ENCODE data around the gene ZIC5.

Gene ZIC5

DNA sequence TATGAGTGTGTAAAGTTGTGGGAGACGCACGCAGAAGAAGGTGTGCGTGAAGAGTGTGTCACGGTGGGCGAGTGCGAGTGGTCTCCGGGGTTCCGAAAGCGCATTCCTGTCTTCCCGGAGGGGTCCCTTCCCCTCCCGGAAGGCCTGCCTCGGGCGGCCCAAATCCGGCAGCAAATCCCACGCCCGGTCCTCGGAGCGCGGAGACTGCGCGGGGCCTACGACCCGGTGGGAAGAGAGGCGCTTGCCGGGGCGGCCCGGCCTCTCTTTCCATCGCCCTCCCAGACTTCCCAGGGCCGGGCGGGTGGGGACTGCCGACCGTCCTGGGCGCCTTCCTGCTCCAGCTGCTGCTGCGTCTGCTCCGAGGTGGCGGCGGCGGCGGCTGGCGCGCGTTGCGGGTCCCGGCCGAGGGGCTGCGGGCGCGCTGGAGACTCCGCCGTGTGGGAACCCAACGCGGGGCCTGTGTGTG is 2.1 kb downstream of the ZIC5 start:
- peaks cover 52 to 79% (median 68%) of the 10 kb centered on the region in 5 donors for H3K27me3 ChIP-seq (ENCODE audit: control insufficient read depth in 5 of 5, insufficient read depth in 4 of 5, low read length in 5 of 5)
- no peak overlapping the region for H3K27ac ChIP-seq (ENCODE audit: low read depth, low read length)
- H3K36me3 ChIP-seq (ENCODE audit: control insufficient read depth in 5 of 5, insufficient read depth in 5 of 5, low read length in 5 of 5): no peaks in the 10 kb centered on the region
- H3K4me3 ChIP-seq (ENCODE audit: low read depth in 1 of 5, low read length in 5 of 5): peak overlapping the region in 3 of 5 donors; percentile 22 to 56 (median 29)
- H3K4me1 ChIP-seq (ENCODE audit: control insufficient read depth in 5 of 5, insufficient read depth in 5 of 5, low read length in 5 of 5): peaks cover 1 to 35% (median 27%) of the 10 kb centered on the region in 5 donors
- no peak overlapping the region for H3K9ac ChIP-seq (ENCODE audit: low read length in 5 of 5)
- no peaks in the 10 kb centered on the region for H3K9me3 ChIP-seq (ENCODE audit: control insufficient read depth in 5 of 5, low read length in 5 of 5)

GRCh38 chr13:99968521-99969452 is 2.8 kb downstream of the ZIC5 start:
- Histone ChIP-seq H3K4me1 (ENCODE audit: control insufficient read depth in 5 of 5, insufficient read depth in 5 of 5, low read length in 5 of 5) (peaks cover 1 to 35% (median 27%) of the 10 kb centered on the region in 5 donors), H3K9ac (ENCODE audit: low read length in 5 of 5) (peak overlapping the region in 1 of 5 donors; percentile 41), H3K27me3 (ENCODE audit: control insufficient read depth in 5 of 5, insufficient read depth in 4 of 5, low read length in 5 of 5) (peaks cover 49 to 79% (median 64%) of the 10 kb centered on the region in 5 donors), H3K9me3 (ENCODE audit: control insufficient read depth in 5 of 5, low read length in 5 of 5) (no peaks in the 10 kb centered on the region), H3K36me3 (ENCODE audit: control insufficient read depth in 5 of 5, insufficient read depth in 5 of 5, low read length in 5 of 5) (no peaks in the 10 kb centered on the region), H3K4me3 (ENCODE audit: low read depth in 1 of 5, low read length in 5 of 5) (peak overlapping the region in 4 of 5 donors; percentile 22 to 54 (median 32)), H3K27ac (ENCODE audit: low read depth, low read length) (no peak overlapping the region)

DNA sequence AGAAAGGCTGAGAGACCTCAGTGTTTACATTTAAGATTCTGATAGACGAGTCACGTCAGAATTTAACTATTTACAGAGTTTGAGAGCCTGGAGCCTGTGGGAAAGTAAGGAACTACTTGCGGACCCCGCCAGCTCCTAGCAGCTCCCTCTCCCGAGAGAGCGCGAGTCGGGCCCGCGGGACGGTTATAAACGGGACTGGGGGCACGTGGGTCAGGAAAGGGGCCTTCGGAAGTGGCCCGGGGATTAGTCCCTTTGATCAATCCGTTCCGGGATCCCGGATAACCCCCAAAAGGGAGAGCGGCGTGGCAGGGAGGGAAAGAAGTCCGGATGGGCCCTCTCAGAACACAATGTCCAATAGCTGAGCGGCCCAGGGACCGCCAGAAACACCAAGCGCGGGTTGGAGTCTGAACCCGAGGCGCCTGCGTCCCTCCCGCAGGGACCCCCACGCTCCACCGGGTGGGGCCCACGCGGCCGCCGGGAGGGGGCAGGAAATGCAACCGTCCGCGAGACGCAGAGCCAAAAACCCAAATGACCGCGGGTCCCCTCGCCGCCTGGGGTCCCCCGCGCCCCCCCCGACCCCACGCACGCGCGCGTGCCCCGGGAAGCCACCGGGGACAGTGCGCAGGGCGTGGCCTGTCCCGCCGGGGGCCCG is 3.6 kb downstream of the ZIC5 start:
- Histone ChIP-seq H3K9ac (ENCODE audit: low read length in 5 of 5) (no peak overlapping the region), H3K27me3 (ENCODE audit: control insufficient read depth in 5 of 5, insufficient read depth in 4 of 5, low read length in 5 of 5) (peaks cover 43 to 72% (median 59%) of the 10 kb centered on the region in 5 donors), H3K4me3 (ENCODE audit: low read depth in 1 of 5, low read length in 5 of 5) (peak overlapping the region in 3 of 5 donors; percentile 29 to 54 (median 34)), H3K4me1 (ENCODE audit: control insufficient read depth in 5 of 5, insufficient read depth in 5 of 5, low read length in 5 of 5) (peaks cover 1 to 35% (median 27%) of the 10 kb centered on the region in 5 donors), H3K27ac (ENCODE audit: low read depth, low read length) (no peak overlapping the region), H3K9me3 (ENCODE audit: control insufficient read depth in 5 of 5, low read length in 5 of 5) (no peaks in the 10 kb centered on the region), H3K36me3 (ENCODE audit: control insufficient read depth in 5 of 5, insufficient read depth in 5 of 5, low read length in 5 of 5) (no peaks in the 10 kb centered on the region)

GRCh38 chr13:99967498-99967868 is 4.1 kb downstream of the ZIC5 start:
- Histone ChIP-seq H3K27me3 (ENCODE audit: control insufficient read depth in 5 of 5, insufficient read depth in 4 of 5, low read length in 5 of 5) (peaks cover 46 to 72% (median 63%) of the 10 kb centered on the region in 5 donors), H3K4me3 (ENCODE audit: low read depth in 1 of 5, low read length in 5 of 5) (no peak overlapping the region), H3K36me3 (ENCODE audit: control insufficient read depth in 5 of 5, insufficient read depth in 5 of 5, low read length in 5 of 5) (no peaks in the 10 kb centered on the region), H3K27ac (ENCODE audit: low read depth, low read length) (no peak overlapping the region), H3K9ac (ENCODE audit: low read length in 5 of 5) (no peak overlapping the region), H3K9me3 (ENCODE audit: control insufficient read depth in 5 of 5, low read length in 5 of 5) (no peaks in the 10 kb centered on the region), H3K4me1 (ENCODE audit: control insufficient read depth in 5 of 5, insufficient read depth in 5 of 5, low read length in 5 of 5) (peaks cover 1 to 35% (median 27%) of the 10 kb centered on the region in 5 donors)

- Histone ChIP-seq H3K9ac (ENCODE audit: low read length in 5 of 5) (no peak overlapping the region), H3K27ac (ENCODE audit: low read depth, low read length) (no peak overlapping the region), H3K4me3 (ENCODE audit: low read depth in 1 of 5, low read length in 5 of 5) (no peak overlapping the region), H3K27me3 (ENCODE audit: control insufficient read depth in 5 of 5, insufficient read depth in 4 of 5, low read length in 5 of 5) (peaks cover 43 to 69% (median 62%) of the 10 kb centered on the region in 5 donors), H3K4me1 (ENCODE audit: control insufficient read depth in 5 of 5, insufficient read depth in 5 of 5, low read length in 5 of 5) (peaks cover 1 to 28% (median 22%) of the 10 kb centered on the region in 5 donors), H3K9me3 (ENCODE audit: control insufficient read depth in 5 of 5, low read length in 5 of 5) (no peaks in the 10 kb centered on the region), H3K36me3 (ENCODE audit: control insufficient read depth in 5 of 5, insufficient read depth in 5 of 5, low read length in 5 of 5) (no peaks in the 10 kb centered on the region)
Measured at GRCh38 chr13:99966064-99966805, 5.3 kb downstream of the ZIC5 start.

DNA sequence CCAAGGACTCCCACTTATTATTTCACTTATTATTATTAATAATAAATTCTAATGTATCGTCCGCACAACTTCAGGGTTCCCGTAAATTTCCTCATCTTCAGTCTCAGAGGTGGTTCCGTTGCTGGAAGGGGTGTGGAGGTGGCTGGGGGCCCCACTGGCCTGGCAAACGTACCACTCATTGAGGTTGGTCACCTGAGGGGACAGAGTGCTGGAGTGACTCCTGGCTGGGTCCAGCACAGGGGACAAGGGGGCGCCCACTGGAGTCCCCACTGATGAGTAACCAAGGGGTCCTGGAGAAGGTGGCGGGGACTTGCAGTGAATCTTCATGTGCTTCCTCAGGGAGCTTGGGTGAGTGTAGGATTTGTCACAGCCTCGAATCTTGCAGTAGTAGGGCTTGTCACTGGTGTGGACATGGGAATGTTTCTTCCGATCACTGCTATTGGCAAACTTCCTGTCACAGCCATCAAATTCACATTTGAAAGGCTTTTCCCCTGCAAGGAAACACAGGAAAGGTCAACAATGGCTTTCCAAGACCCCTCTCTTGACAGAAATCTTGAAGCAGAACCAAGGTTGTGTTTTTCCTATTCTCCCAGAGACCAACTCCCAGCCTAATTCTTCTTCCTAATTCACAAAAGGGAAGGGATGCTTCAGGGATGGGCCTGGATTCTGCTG is 6.1 kb downstream of the ZIC5 start:
- Histone ChIP-seq H3K27me3 (ENCODE audit: control insufficient read depth in 5 of 5, insufficient read depth in 4 of 5, low read length in 5 of 5) (peaks cover 50 to 75% (median 67%) of the 10 kb centered on the region in 5 donors), H3K4me3 (ENCODE audit: low read depth in 1 of 5, low read length in 5 of 5) (no peak overlapping the region)

DNA sequence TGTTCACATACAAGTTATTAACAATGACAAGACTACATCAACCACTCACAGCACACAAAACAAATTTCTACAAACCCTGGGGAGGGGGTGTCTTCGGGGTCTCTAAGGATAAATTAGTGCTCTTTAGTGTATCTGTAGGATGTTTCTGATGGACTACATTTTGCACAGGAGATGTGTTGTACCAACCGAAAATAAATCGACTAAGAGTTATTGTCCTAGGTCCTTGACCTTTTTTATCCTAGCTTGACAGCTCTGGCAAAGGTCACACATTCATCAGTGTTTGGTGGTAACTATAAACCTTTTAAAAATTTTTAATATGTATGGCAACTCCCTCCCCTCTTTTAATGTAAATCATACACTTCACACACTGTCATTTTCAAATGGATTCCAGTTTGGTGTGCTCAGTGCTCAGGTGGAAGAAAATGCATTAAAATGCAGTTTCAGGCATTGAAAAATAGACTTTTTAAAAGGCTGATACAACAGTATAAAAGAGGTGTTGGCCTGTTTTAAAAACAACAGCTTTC is 7.7 kb downstream of the ZIC5 start:
- H3K27ac ChIP-seq (ENCODE audit: low read depth, low read length): no peak overlapping the region
- H3K36me3 ChIP-seq (ENCODE audit: control insufficient read depth in 5 of 5, insufficient read depth in 5 of 5, low read length in 5 of 5): no peaks in the 10 kb centered on the region
- H3K9me3 ChIP-seq (ENCODE audit: control insufficient read depth in 5 of 5, low read length in 5 of 5): no peaks in the 10 kb centered on the region
- H3K27me3 ChIP-seq (ENCODE audit: control insufficient read depth in 5 of 5, insufficient read depth in 4 of 5, low read length in 5 of 5): peaks cover 54 to 78% (median 69%) of the 10 kb centered on the region in 5 donors
- no peak overlapping the region for H3K9ac ChIP-seq (ENCODE audit: low read length in 5 of 5)
- no peak overlapping the region for H3K4me3 ChIP-seq (ENCODE audit: low read depth in 1 of 5, low read length in 5 of 5)
- peaks cover 0 to 22% (median 17%) of the 10 kb centered on the region in 5 donors for H3K4me1 ChIP-seq (ENCODE audit: control insufficient read depth in 5 of 5, insufficient read depth in 5 of 5, low read length in 5 of 5)

More for the DNA sequence above, 6.1 kb downstream of the ZIC5 start:
- H3K9me3 ChIP-seq (ENCODE audit: control insufficient read depth in 5 of 5, low read length in 5 of 5): no peaks in the 10 kb centered on the region
- H3K4me1 ChIP-seq (ENCODE audit: control insufficient read depth in 5 of 5, insufficient read depth in 5 of 5, low read length in 5 of 5): peaks cover 1 to 24% (median 22%) of the 10 kb centered on the region in 5 donors
- no peaks in the 10 kb centered on the region for H3K36me3 ChIP-seq (ENCODE audit: control insufficient read depth in 5 of 5, insufficient read depth in 5 of 5, low read length in 5 of 5)
- no peak overlapping the region for H3K27ac ChIP-seq (ENCODE audit: low read depth, low read length)
- H3K9ac ChIP-seq (ENCODE audit: low read length in 5 of 5): no peak overlapping the region

DNA sequence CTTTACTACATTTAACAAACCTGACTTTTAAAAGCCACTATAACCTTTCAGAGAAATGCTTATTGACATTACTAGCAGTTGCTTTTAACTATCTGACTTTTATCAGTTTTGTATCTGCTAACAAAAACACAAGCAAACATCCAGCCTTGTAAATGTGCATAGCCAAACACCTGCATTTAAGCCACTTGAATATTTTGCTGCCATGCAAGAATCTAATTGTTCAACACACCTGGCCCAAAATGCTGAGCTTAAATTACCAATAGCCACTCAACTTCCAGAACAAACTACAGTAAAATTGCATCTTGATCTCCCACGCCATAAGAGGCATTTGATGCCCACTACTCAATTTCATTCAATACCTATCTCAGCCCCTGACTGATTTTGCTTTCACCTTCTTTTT is 9.3 kb downstream of the ZIC5 start:
- Histone ChIP-seq H3K27ac (ENCODE audit: low read depth, low read length) (no peak overlapping the region), H3K4me3 (ENCODE audit: low read depth in 1 of 5, low read length in 5 of 5) (no peak overlapping the region), H3K4me1 (ENCODE audit: control insufficient read depth in 5 of 5, insufficient read depth in 5 of 5, low read length in 5 of 5) (peaks cover 0 to 20% (median 13%) of the 10 kb centered on the region in 5 donors)

GRCh38 chr13:99961636-99962035 is 9.9 kb downstream of the ZIC5 start:
- Histone ChIP-seq H3K4me1 (ENCODE audit: control insufficient read depth in 5 of 5, insufficient read depth in 5 of 5, low read length in 5 of 5) (peaks cover 0 to 26% (median 19%) of the 10 kb centered on the region in 5 donors), H3K9ac (ENCODE audit: low read length in 5 of 5) (no peak overlapping the region), H3K27me3 (ENCODE audit: control insufficient read depth in 5 of 5, insufficient read depth in 4 of 5, low read length in 5 of 5) (peaks cover 63 to 82% (median 76%) of the 10 kb centered on the region in 5 donors), H3K4me3 (ENCODE audit: low read depth in 1 of 5, low read length in 5 of 5) (no peak overlapping the region), H3K36me3 (ENCODE audit: control insufficient read depth in 5 of 5, insufficient read depth in 5 of 5, low read length in 5 of 5) (no peaks in the 10 kb centered on the region), H3K27ac (ENCODE audit: low read depth, low read length) (no peak overlapping the region), H3K9me3 (ENCODE audit: control insufficient read depth in 5 of 5, low read length in 5 of 5) (no peaks in the 10 kb centered on the region)

More for the DNA sequence above, 9.3 kb downstream of the ZIC5 start:
- no peaks in the 10 kb centered on the region for H3K36me3 ChIP-seq (ENCODE audit: control insufficient read depth in 5 of 5, insufficient read depth in 5 of 5, low read length in 5 of 5)
- peaks cover 60 to 80% (median 71%) of the 10 kb centered on the region in 5 donors for H3K27me3 ChIP-seq (ENCODE audit: control insufficient read depth in 5 of 5, insufficient read depth in 4 of 5, low read length in 5 of 5)
- no peak overlapping the region for H3K9ac ChIP-seq (ENCODE audit: low read length in 5 of 5)
- H3K9me3 ChIP-seq (ENCODE audit: control insufficient read depth in 5 of 5, low read length in 5 of 5): no peaks in the 10 kb centered on the region

All from subcutaneous abdominal adipose tissue (tissue), 5 donors.